ENCODE measurements around the gene EPM2AIP1. TPM values are rescaled to one million over a fixed set of nuclear protein-coding genes. Genes with fewer than 3 reads are reported as not detected.

EPM2AIP1 gene
- total and polyA plus RNA-seq, 2 of the 8 experiments (the other 6 are each of a cell fraction or from before 2014, with no cell fraction given), result 6.6 to 9.0 TPM

DNA sequence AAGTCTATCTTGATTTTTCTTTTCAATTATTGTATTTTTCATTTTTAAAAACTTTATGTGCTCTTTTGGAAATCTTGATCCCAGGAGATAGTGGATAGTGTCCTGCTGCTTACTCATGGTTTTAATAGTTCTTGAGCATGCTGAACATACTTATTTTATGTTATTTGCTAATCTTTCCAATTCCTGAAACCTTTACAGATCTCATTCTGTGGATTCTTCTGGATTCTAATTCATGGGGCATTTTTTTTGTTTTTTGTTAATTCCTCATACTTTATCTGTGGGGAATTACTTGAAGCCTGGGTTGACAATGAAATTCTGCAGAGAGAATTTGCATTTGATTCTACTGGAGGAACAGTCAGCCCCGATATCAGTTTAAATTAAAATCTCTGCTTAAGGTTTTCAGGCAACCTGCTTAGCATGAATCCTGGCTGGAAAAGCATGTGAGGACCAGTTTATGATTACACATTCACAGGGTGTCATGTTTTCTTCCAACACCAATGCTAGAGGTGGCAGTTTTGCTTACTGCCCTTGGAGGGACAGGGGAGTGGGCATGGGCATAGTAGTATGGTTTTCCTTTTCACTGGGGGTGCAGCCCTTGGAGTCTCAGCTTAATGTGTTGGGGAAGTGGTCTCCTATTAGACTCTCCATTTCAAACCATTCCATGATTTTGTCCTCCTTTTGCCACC is 46.4 kb upstream of the EPM2AIP1 start (continued):
- TF ChIP-seq, protein P1, sequence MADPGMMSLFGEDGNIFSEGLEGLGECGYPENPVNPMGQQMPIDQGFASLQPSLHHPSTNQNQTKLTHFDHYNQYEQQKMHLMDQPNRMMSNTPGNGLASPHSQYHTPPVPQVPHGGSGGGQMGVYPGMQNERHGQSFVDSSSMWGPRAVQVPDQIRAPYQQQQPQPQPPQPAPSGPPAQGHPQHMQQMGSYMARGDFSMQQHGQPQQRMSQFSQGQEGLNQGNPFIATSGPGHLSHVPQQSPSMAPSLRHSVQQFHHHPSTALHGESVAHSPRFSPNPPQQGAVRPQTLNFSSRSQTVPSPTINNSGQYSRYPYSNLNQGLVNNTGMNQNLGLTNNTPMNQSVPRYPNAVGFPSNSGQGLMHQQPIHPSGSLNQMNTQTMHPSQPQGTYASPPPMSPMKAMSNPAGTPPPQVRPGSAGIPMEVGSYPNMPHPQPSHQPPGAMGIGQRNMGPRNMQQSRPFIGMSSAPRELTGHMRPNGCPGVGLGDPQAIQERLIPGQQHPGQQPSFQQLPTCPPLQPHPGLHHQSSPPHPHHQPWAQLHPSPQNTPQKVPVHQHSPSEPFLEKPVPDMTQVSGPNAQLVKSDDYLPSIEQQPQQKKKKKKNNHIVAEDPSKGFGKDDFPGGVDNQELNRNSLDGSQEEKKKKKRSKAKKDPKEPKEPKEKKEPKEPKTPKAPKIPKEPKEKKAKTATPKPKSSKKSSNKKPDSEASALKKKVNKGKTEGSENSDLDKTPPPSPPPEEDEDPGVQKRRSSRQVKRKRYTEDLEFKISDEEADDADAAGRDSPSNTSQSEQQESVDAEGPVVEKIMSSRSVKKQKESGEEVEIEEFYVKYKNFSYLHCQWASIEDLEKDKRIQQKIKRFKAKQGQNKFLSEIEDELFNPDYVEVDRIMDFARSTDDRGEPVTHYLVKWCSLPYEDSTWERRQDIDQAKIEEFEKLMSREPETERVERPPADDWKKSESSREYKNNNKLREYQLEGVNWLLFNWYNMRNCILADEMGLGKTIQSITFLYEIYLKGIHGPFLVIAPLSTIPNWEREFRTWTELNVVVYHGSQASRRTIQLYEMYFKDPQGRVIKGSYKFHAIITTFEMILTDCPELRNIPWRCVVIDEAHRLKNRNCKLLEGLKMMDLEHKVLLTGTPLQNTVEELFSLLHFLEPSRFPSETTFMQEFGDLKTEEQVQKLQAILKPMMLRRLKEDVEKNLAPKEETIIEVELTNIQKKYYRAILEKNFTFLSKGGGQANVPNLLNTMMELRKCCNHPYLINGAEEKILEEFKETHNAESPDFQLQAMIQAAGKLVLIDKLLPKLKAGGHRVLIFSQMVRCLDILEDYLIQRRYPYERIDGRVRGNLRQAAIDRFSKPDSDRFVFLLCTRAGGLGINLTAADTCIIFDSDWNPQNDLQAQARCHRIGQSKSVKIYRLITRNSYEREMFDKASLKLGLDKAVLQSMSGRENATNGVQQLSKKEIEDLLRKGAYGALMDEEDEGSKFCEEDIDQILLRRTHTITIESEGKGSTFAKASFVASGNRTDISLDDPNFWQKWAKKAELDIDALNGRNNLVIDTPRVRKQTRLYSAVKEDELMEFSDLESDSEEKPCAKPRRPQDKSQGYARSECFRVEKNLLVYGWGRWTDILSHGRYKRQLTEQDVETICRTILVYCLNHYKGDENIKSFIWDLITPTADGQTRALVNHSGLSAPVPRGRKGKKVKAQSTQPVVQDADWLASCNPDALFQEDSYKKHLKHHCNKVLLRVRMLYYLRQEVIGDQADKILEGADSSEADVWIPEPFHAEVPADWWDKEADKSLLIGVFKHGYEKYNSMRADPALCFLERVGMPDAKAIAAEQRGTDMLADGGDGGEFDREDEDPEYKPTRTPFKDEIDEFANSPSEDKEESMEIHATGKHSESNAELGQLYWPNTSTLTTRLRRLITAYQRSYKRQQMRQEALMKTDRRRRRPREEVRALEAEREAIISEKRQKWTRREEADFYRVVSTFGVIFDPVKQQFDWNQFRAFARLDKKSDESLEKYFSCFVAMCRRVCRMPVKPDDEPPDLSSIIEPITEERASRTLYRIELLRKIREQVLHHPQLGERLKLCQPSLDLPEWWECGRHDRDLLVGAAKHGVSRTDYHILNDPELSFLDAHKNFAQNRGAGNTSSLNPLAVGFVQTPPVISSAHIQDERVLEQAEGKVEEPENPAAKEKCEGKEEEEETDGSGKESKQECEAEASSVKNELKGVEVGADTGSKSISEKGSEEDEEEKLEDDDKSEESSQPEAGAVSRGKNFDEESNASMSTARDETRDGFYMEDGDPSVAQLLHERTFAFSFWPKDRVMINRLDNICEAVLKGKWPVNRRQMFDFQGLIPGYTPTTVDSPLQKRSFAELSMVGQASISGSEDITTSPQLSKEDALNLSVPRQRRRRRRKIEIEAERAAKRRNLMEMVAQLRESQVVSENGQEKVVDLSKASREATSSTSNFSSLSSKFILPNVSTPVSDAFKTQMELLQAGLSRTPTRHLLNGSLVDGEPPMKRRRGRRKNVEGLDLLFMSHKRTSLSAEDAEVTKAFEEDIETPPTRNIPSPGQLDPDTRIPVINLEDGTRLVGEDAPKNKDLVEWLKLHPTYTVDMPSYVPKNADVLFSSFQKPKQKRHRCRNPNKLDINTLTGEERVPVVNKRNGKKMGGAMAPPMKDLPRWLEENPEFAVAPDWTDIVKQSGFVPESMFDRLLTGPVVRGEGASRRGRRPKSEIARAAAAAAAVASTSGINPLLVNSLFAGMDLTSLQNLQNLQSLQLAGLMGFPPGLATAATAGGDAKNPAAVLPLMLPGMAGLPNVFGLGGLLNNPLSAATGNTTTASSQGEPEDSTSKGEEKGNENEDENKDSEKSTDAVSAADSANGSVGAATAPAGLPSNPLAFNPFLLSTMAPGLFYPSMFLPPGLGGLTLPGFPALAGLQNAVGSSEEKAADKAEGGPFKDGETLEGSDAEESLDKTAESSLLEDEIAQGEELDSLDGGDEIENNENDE (IDR thresholded peaks at IDR 0.05; ENCODE audit: insufficient replicate concordance, low read length), result no peak
- no peak for TF ChIP-seq POLR2A (IDR thresholded peaks at IDR 0.05; ENCODE audit: control extremely low read depth in 1 of 2, low read depth in 2 of 2, low read length in 2 of 2)
- no peak for TF ChIP-seq TAF1 (IDR thresholded peaks at IDR 0.05; ENCODE audit: low read depth, low read length)
- no peak for TF ChIP-seq CBX5 (IDR thresholded peaks at IDR 0.05; ENCODE audit: low read depth, low read length)
- no peak for TF ChIP-seq SP2 (IDR thresholded peaks at IDR 0.05; ENCODE audit: low read length)
